ENCODE results near the gene CNBP.
"Not testable (repeated sequence)": the region's sequence is repeated elsewhere in the genome, so short reads cannot be mapped to it uniquely, and the experiment has no call there.

The CNBP gene

DNA sequence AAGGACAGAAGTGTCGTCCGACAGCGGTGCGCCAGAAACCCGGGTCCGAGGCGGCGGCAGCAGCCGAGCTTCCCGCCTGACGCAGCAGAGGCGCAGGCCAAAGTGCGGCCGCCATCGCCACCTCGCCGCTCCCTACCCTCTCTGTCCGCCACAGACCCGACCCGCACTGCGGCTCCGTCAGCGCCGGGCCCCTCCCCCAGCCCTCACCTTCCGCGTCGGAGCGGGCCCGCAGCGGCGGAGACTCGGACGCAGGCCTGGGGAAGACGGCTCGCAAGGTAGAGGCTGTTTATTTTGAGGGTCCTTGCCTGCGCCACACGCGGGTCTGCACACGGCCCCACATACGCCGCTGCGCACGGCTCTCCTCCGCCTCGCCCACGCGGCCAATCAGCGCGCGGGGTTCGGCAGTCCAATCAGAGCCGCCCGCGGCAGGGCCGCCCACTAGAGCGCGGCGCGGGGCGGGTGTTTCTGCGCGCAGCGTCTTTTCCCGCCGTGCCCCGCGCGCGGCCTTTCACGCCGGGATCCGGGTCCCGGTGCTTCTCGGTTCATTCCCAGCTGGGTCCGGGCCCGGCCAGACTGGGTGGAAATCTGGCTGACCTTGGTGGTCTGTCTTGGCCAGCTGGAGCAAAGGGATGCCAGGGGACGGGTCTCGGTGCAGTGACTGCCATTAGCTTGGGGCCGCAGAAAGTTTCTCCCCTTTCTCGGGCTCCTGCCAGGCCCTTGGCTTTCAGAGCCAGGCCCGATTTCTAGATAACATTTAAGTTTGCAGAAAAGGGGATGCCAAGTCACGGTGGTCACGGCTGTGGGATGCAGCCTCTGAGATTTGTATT, at the start of gene CNBP:
CNBP (minus strand) TSS at position 328 of the 827 bp plus-strand sequence. CDS start 12,139 bp downstream, outside the sequence.
- in situ Hi-C loops (cut with MboI; ENCODE audit: low sequenced_read_pairs): no loop called here

DNA sequence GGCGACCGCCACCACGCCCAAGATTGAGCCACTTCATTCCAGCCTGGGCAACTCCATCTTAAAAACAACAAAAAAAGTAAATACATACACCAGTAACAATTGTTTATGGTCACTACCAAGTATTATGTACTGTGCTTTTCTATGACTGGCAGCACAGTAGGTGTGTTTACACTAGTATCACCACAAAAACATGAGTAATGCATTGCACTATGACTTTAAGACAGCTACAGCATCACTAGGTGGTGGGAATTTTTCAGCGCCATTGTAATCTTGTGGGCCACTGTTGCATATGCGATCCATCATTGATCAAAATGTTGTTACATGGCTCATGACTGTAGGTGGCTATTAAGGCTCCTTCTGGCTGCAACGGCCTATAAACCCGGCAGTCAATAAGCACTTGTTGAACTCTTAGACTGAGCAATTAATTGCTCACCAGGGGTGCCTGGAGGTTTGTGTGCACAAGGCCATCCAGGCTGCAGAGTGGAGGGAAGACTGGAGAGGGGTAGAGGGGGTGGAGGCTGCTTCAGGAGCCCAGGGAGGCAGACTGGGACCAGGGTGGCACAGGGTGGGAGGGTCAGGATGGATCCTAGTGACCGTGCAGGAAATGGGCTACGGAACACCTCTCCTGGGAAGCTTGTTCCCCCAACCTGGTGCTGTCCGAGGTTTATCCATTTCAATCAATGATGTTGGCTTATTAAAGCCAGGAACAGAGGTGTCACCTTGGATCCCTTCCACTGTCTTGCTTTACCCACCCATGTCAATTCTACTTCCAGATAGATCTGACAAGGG, 47.8 kb upstream of the CNBP start:
- in situ Hi-C loops (cut with MboI; ENCODE audit: low sequenced_read_pairs): no loop called here

DNA sequence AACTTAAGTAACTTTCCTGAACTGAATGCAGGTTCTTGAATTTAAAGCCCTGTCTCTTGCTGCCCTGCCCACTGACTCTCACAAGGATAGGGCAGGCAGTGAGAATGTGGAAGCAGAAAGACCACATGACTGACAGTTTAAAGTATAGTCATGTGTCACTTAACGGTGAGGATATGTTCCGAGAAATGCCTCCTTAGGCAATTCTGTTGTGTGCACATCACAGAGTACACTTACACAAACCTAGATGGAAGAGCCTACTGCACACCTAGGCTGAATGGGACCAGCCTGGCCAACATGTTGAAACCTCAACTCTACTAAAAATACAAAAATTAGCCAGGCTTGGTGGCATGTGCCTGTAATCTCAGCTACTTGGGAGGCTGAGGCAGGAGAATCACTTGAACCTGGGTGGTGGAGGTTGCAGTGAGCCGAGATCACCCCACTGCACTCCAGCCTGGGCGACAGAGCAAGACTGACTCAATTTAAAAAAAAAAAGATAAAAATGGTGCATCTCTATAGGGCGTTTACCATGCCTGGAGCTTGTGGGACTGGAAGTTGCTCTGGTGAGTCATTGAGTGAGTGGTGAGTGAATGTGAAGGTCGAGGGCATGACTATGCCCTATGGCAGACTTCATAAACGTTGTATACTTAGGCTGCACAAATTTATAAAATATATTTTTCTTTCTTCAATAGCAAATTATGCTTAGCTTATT, 46.8 kb upstream of the CNBP start:
- in situ Hi-C loops (cut with MboI; ENCODE audit: low sequenced_read_pairs): no loop called here

DNA sequence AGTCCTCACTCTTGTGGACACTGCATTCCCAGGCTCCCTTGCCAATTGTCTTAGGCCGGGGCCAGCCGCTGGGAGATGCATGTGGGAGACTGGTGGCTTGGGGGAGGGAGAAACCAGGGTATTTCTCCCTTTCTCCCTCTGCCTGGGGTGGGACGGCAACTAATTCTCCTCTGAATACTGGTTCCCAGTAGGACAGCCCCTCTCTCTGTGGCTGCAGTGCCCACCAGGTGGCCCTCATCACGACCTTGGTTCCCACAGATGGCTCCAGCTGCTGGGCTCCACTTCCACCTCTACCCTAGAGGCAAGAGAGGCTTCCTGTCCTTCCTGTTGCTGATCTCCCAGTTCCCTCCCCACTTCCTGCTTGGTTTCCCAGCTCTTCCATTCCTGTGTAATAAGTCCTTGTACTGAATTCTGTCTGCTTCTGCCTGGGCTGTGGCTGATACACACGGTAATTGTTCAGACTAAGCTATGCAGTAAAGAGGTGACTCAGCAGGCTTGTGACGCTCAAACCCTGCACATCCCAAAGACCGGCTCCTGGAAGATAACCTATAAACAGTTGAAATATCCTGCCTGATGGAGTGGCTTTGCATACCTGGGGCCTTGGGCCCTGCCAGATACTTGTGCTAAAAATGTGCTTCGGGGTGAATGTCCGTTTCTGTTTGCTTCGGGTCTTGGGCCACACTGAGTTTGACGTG, 45.3 kb upstream of the CNBP start:
- in situ Hi-C loops (cut with MboI; ENCODE audit: low sequenced_read_pairs): no loop called here

DNA sequence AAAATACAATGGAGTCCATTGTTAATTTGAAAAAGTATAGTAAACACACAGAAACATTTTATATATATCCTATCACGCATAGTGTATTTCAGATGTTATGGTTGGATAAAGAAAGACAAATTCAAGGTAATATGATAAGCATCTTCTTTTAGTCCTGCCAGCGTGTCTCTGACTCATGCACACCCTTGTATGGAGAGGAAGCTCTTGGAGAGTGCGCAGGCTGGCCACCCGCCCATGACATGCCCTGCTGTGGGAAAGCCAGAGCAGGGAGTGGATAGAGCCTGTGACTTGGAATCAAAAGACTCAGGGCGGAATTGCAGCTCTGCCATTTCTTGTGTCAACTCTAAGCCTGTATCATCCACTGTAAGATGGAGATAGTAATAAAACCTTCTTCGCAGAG, 42.7 kb upstream of the CNBP start:
- in situ Hi-C loops (cut with MboI; ENCODE audit: low sequenced_read_pairs): no loop called here

DNA sequence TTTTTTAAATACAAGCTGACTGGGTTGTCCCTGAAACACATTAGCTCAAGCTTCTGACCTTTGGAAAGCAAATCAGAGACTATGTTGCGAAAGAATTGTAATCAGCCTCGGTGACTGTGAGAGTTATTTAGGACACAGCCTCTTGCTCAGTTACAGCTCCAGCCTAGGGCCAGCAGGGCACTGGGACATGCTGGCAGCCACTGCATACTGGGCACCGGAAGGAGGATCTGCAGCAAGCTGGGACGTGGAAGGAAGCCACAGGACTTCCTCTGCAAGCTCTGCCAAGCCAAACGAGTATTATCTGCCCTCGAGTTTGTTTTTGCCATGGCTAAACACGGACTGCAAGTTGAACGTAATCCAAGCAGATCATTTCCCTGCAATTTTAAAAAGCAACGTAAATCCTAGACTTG, 41.3 kb upstream of the CNBP start:
- in situ Hi-C loops (cut with MboI; ENCODE audit: low sequenced_read_pairs): no loop called here

DNA sequence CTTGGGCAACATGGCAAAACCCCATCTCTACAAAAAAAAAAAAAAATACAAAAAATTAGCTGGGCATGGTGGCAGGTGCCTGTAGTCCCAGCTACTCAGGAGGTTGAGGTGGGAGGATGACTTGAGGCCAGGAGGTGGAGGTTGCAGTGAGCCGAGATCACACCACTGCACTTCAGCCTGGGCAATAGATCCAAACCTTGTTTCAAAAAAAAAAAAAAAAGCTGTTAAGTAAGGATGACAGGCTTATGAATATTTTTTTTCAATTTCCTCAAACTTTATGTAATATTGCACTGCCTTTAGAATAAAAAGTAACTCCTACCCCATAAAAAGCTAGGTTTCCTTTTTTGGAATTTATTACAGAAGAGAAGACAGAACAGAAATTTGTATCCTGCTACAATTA, 40.7 kb upstream of the CNBP start:
- in situ Hi-C loops (cut with MboI; ENCODE audit: low sequenced_read_pairs): not testable (repeated sequence)

DNA sequence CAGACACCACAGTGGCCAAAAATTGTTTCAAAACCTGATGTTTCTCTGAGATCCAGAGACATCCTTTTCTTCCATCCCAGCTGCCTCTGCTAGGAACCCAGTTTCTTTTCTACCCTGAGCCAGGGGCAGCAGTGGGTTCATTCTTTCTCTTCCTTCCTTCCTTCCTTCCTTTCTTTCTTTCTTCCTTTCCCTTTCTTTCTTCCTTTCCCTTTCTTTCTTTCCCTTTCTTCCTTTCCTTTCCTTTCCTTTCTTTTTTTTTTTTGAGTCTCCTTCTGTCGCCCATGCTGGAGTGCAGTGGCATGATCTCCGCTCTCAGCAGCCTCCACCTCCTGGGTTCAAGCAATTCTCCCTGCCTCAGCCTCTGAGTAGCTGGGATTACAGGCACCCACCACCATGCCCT, 35.0 kb upstream of the CNBP start:
- in situ Hi-C loops (cut with MboI; ENCODE audit: low sequenced_read_pairs): no loop called here

DNA sequence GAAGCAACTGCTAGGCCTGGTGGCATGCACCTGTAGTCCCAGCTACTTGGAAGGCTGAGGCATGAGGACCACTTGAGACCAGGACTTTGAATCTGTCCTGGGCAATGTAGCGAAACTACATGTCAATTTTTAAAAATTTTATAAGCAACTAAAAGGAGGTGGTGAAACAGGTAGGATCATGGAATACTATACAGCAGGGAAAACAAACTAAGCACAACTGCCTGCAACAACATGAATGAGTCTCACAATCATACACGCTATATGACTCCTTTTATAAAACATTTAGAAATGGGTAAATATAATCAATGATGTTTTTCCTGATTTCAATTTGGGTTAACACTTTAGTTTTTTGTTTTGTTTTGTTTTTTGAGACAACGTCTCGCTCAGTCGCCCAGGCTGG, 29.5 kb upstream of the CNBP start:
- in situ Hi-C loops (cut with MboI; ENCODE audit: low sequenced_read_pairs): no loop called here

DNA sequence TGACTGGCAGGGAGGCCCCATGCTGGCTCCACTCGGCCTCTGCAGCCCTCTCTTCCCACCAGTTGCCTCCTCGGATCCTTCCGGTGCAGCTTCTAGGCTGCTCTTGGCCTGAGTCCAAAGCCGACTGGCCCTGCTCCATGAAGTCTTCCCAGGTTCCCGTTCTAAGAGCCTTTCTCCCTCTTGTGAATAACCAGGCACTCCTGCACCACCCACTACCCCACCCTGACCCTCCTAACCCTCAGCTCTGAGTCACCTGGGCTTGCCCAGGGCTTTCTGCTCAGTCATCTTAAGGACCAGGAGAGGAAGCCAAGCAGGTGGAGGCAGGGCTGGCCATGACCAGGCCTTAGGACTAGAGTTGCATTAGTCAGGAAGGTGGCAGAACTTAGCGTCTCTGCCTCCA, 28.1 kb upstream of the CNBP start:
- in situ Hi-C loops (cut with MboI; ENCODE audit: low sequenced_read_pairs): no loop called here

DNA sequence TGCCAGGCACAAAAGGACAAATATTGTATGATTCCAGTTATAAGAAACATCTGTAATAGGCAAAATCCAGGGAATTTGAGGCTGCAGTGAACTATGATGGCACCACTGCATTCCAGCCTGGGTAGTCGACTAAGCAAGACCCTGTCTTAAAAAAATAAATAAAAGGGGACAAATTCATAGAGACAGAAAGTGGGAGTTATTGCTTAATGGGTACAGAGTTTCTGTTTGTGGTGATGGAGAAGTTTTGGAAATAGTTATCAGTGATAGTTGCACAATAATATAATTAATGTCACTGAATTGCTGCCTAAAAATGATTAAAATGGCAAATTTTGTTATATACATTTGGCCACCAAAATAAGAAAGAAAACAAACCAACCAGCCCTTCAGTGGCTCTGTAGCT, 27.6 kb upstream of the CNBP start:
- in situ Hi-C loops (cut with MboI; ENCODE audit: low sequenced_read_pairs): no loop called here

DNA sequence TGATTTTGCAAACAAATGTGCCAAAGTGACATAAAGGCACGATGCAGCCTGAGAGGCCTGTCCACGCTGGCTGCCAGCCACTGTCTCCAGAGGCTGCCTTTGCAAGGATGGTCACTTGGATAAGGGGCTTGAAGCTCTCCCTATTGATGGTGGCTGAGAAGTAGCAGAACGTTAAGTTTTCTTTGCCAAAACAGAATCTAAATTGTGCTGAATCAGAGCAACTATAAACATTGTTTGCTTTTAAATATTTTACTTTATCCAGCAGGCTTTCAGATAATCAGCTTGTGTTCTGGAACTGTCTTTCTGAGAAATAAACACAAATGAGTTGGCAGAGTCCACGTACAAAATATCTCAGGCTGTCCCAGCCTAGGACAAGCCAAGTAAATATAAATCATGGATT, 23.8 kb upstream of the CNBP start:
- in situ Hi-C loops (cut with MboI; ENCODE audit: low sequenced_read_pairs): no loop called here

DNA sequence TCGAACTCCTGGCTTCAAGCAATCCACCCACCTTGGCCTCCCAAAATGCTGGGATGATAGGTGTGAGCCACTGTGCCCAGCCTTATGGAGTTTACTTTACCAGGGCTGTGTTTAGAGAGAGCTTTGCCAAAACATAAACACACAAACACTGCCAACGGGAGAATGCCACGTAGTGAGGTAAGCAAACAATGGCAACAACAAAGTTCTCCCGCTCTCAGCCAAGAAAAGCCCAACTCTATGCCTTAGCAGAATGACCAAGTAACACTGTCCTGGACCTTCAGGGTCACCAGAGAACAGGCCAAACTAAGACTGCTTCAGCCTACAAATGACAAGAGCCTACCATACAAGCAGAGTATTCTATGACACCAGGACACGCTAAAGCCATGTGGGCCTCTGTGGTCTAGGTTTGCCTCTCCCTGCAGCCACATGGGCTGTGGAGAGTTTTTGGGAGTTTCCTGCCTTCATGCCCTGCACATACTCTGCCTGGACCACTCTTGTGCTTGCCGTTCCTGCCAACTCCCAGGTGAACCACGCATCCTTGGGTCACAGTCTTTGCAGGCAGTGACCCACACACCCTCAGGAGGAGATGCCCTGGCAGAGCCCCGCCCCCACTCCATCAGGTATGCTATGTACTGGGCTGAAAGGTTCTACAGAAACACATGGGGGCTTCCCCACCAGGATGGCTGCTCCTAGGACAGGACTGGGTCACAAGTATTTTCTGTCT, 21.6 kb upstream of the CNBP start:
- in situ Hi-C loops (cut with MboI; ENCODE audit: low sequenced_read_pairs): no loop called here

DNA sequence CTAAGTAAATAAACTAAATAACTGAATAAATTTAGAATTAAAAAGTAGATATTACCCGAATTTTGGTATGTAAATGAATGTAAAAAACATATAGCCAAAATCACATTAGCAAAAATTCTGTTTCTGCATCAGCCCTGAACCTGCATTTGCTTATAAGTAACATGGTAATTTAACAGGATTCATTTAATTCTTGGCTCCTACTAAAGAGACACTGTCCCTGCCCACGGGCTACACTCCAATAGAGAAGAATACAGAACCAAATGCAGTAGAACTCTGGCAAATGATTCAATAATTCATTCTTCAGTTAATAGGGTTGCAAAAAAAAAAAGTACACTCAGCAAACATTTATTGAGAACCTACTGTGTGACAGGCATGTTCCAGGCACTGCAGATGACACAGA, 20.8 kb upstream of the CNBP start:
- in situ Hi-C loops (cut with MboI; ENCODE audit: low sequenced_read_pairs): no loop called here

DNA sequence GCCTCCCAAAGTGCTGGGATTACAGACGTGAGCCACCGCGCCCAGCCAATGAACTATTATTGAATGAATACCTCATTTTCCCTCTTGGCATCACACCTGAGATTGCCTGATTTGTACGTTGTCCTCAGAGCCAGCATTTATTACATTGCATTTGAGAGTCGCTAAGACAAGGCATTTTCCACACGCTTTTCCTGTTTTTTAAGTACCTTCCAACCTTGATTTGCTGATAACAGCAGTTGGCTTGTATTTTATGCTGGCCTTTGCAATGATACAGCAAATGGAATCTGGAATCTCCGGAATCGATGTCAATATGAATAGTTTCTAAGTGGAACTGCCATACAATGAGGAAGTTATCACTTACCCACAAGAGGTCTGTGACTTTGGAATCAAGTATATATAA, 15.7 kb upstream of the CNBP start:
- in situ Hi-C loops (cut with MboI; ENCODE audit: low sequenced_read_pairs): no loop called here

DNA sequence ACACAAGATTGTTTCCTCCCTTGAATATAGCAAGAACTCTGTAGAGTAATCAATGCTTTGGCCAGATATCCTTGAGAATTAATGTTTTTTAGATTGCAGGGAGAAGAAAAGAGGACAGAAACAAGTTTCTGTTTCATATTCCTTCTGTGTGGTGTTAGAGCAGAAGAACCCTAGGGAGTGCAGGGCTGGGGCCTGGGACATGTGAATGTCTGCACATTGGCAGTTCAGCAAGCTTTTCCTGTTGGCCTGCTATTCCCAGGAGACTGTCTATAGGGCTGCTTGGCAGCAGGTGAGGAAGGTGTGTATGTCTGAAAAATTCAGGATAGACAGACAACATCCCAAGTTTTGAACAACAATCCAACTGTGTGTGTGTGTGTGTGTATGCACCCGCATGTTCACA, 13.6 kb upstream of the CNBP start:
- in situ Hi-C loops (cut with MboI; ENCODE audit: low sequenced_read_pairs): no loop called here

DNA sequence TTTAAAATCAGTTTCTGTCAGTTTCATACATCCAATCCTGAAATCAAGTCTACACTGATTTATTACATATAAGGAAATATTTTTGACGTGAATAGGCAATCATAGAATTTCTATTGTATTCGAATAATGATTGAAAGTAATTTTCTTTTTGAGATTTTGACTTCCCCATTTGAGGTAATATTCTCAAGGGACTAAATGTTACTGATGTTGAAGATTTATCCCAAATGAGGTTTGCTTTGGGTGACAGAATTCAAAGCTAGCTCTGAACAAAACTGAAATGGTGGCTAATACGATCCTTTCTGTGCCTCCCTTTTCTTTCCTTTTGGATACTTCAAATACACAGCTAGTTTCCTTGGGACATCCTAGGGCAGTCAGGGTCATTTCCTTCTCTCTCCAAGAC, 12.9 kb upstream of the CNBP start:
- in situ Hi-C loops (cut with MboI; ENCODE audit: low sequenced_read_pairs): no loop called here

DNA sequence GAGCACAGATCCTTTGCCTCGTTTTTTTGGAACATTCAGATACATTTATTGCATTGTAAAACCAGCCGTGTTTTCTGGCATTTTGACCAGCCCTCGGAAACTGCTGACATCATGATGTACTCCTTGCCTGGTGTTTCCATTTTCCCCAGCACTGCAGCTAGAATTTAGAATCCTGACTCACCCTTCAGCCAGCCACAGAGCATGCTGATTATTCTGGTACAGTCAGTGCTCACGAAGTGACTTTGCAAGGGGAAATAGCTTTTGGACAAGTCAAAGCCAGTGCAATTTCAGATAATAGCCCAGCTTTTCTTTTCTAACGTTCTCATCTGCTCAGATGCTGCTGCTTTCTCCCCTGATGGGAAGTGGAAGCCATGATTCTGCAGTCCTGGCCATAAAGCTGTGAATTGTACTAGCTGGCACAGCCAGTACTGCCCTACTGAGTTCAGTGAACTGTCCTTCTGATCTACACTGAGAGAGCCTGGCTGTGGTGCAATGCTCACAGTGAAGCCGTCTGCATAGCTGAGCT, 12.1 kb upstream of the CNBP start:
- in situ Hi-C loops (cut with MboI; ENCODE audit: low sequenced_read_pairs): no loop called here

DNA sequence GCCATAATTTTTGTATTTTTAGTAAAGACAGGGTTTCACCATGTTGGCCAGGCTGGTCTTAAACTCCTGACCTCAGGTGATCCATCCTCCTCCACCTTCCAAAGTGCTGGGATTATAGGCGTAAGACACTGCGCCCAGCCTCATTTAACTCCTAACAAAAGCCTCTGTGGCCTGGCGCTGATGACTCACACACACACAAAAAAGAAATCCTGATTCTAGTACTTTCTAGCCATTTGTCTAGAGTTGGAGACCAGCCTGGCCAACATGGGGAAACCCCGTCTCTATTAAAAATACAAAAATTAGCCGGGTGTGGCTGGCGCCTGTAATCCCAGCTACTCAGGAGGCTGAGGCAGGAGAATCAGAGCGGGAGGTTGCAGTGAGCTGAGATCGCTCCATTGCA, 6.1 kb upstream of the CNBP start:
- in situ Hi-C loops (cut with MboI; ENCODE audit: low sequenced_read_pairs): not testable (repeated sequence)

DNA sequence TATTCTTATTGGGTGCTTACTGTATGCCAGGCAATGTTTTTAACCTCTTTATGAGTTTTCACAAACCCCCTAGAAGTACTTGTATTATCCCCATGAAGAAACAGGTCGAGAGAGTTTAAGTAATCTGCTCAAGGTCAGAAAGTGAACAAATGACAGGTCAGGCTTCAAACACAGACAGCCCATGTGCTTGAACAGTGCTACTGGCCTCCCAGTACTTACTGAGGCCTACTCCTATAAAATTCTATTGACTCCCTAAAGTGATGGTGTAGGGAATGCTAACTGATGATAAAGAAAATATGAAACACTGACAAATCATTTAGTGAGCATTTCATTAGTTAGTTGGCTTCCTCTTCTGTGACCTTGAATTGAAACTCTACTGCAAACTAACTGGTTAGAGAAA, 4.2 kb upstream of the CNBP start:
- in situ Hi-C loops (cut with MboI; ENCODE audit: low sequenced_read_pairs): no loop called here

Measured in HL-60/S4 treated with phorbol 12-myristate 13-acetate at 8.2 ng/mL for 4 days and 3 days (cell line).